Fibroblast of mammary gland (primary cell): Measurements from ENCODE around the gene CCL19.

Source experiments
- DNase-seq: peaks from one replicate; pipeline ENCODE4 v3.0.0-alpha.2; 2010; ENCODE audit warnings: low read depth
- H3K4me3 ChIP-seq: 2 replicates; pipeline ENCODE4 v1.5.1; 2011; ENCODE audit warnings: low read depth, mild to moderate bottlenecking, low read length, moderate library complexity; ENCODE audit not compliant: control insufficient read depth
- CTCF ChIP-seq: conservative IDR thresholded peaks from 2 replicates; pipeline ENCODE4 v1.5.1; 2011; ENCODE audit warnings: low read depth, low read length, inconsistent platforms; ENCODE audit not compliant: control insufficient read depth, insufficient read depth

The CCL19 gene

GRCh38 chr9:34686231-34686630 lies 4.8 kb downstream of the CCL19 start:
- H3K4me3 ChIP-seq, result no peak overlapping the region
- TF ChIP-seq CTCF, result no peak

GRCh38 chr9:34685591-34685990 lies 5.5 kb downstream of the CCL19 start:
- no peak overlapping the region for H3K4me3 ChIP-seq
- TF ChIP-seq CTCF, result no peak
- DNase-seq, result peak; percentile 68

More at GRCh38 chr9:34686231-34686630, 4.8 kb downstream of the CCL19 start:
- DNase-seq, result peak; percentile 81

- no peak for TF ChIP-seq CTCF
- no peak for DNase-seq
- H3K4me3 ChIP-seq, result no peak overlapping the region
Measured at GRCh38 chr9:34684816-34685215, 6.3 kb downstream of the CCL19 start.

GRCh38 chr9:34684145-34684544 lies 6.9 kb downstream of the CCL19 start:
- no peak overlapping the region for H3K4me3 ChIP-seq
- TF ChIP-seq CTCF, result no peak
- DNase-seq, result no peak

GRCh38 chr9:34675869-34676268 lies 15.2 kb downstream of the CCL19 start:
- no peak for TF ChIP-seq CTCF
- H3K4me3 ChIP-seq, result no peak overlapping the region
- DNase-seq, result peak; percentile 55

- DNase-seq, result peak; percentile 79
- peak; percentile 95 for TF ChIP-seq CTCF
Measured at GRCh38 chr9:34675048-34675714, 15.9 kb downstream of the CCL19 start.

More at GRCh38 chr9:34675048-34675714, 15.9 kb downstream of the CCL19 start:
- H3K4me3 ChIP-seq, result no peak overlapping the region
